ENCODE data around the gene CTNND2.

GRCh38 chr5:11301171-11301570 lies 603.1 kb downstream of the CTNND2 start:
- TF ChIP-seq CTCF (IDR thresholded peaks at IDR 0.05; ENCODE audit: low read depth, low read length, poor library complexity, severe bottlenecking) (no peak), EZH2phosphoT487 (IDR thresholded peaks at IDR 0.05; ENCODE audit: borderline replicate concordance, low read length) (no peak)

All from DOHH2 (cell line).